GM23248 (cell line): Measurements from ENCODE around the gene TPMT. TPM values are rescaled to one million over a fixed set of nuclear protein-coding genes. Genes with fewer than 3 reads are reported as not detected.

Source experiments
- DNase-seq: peaks from one replicate; pipeline ENCODE4 v3.0.0-alpha.2; 2015
- H2AFZ ChIP-seq: fragments of 200-600 bp; sonication (generic); 2 replicates; pipeline ENCODE4 v1.6.1; 2016; ENCODE audit warnings: antibody characterized with exemption
- H3F3A ChIP-seq: fragments of 200-600 bp; sonication (generic); 2 replicates; pipeline ENCODE4 v1.6.1; 2016; ENCODE audit warnings: mild to moderate bottlenecking, antibody characterized with exemption, mixed run types; ENCODE audit not compliant: insufficient read depth
- H3K27ac ChIP-seq: fragments of 200-600 bp; sonication (generic); 2 replicates; pipeline ENCODE4 v1.5.1; 2016; ENCODE audit warnings: mild to moderate bottlenecking
- H3K27me3 ChIP-seq: fragments of 200-600 bp; sonication (generic); replicated peaks from 2 replicates; pipeline ENCODE4 v1.6.1; 2016; ENCODE audit warnings: mild to moderate bottlenecking; ENCODE audit not compliant: insufficient read depth
- H3K36me3 ChIP-seq: fragments of 200-600 bp; sonication (generic); 2 replicates; pipeline ENCODE4 v1.6.1; 2016; ENCODE audit warnings: low read depth, mild to moderate bottlenecking
- H3K4me1 ChIP-seq: fragments of 200-600 bp; sonication (generic); 2 replicates; pipeline ENCODE4 v1.6.1; 2016; ENCODE audit warnings: mild to moderate bottlenecking; ENCODE audit not compliant: insufficient read depth
- H3K4me2 ChIP-seq: fragments of 200-600 bp; sonication (generic); one replicate; pipeline ENCODE4 v1.6.1; 2016; ENCODE audit warnings: mild to moderate bottlenecking; ENCODE audit not compliant: unreplicated experiment
- H3K4me3 ChIP-seq: fragments of 200-600 bp; sonication (generic); 2 replicates; pipeline ENCODE4 v1.5.1; 2016; ENCODE audit warnings: mild to moderate bottlenecking
- H3K79me2 ChIP-seq: fragments of 200-600 bp; sonication (generic); 2 replicates; pipeline ENCODE4 v1.6.1; 2016; ENCODE audit warnings: mild to moderate bottlenecking; ENCODE audit not compliant: insufficient read depth
- H3K9ac ChIP-seq: fragments of 200-600 bp; sonication (generic); 2 replicates; pipeline ENCODE4 v1.6.1; 2016; ENCODE audit warnings: mild to moderate bottlenecking
- H3K9me2 ChIP-seq: fragments of 200-600 bp; sonication (generic); 2 replicates; pipeline ENCODE4 v1.6.1; 2016; ENCODE audit warnings: mixed run types, mild to moderate bottlenecking, moderate library complexity; ENCODE audit not compliant: insufficient read depth
- H3K9me3 ChIP-seq: fragments of 200-600 bp; sonication (generic); one replicate; pipeline ENCODE4 v1.6.1; 2017; ENCODE audit warnings: low read depth
- H4K20me1 ChIP-seq: fragments of 200-600 bp; sonication (generic); 2 replicates; pipeline ENCODE4 v1.6.0; 2016; ENCODE audit not compliant: insufficient read depth
- EZH2 ChIP-seq: fragments of 200-600 bp; sonication (generic); IDR thresholded peaks from 2 replicates; pipeline ENCODE4 v1.6.1; 2018; ENCODE audit warnings: antibody characterized with exemption, mild to moderate bottlenecking; ENCODE audit not compliant: insufficient read depth, poor library complexity, severe bottlenecking
- EZH2phosphoT487 ChIP-seq: fragments of 200-600 bp; sonication (generic); IDR thresholded peaks from 2 replicates; pipeline ENCODE4 v1.6.1; 2018; ENCODE audit warnings: antibody characterized with exemption, moderate library complexity, mild to moderate bottlenecking, low read depth; ENCODE audit not compliant: insufficient read depth
- WGBS, 2 experiments: methylation state at CpG; one replicate each; pipeline ENCODE4 v1.1.6; 2015 to 2017; ENCODE audit warnings: low lambda C conversion rate in 2 of 2, low coverage in 1 of 2; ENCODE audit errors: missing lambda C conversion rate in 2 of 2; 5-methylcytosine and 5-hydroxymethylcytosine counted together
- in situ Hi-C: fragments of 300-500 bp; cut with MboI; formaldehyde crosslinking; loops from 2 replicates; pipeline ENCODE4 v1.15.0; 2020
- polyA plus RNA-seq: library from polyadenylated mRNA; unstranded; fragments of >200 nt; fragmentation: Nextera tagmentation; extraction: Ambion mirVana; gene quantifications from 2 replicates; pipeline ENCODE4 v1.2.1, GENCODE V29; 2016
- total RNA-seq: library from RNA; depleted of rRNA; stranded (reverse); fragments of >200 nt; shearing (Covaris generic); gene quantifications from 2 replicates; pipeline ENCODE4 v1.2.3, GENCODE V29; 2014

The TPMT gene
- total and polyA plus RNA-seq, 2 experiments from 2014 or later, result 22.6 TPM

- Histone ChIP-seq H3K9me3 (no peaks in the 10 kb centered on the region), H3K9me2 (no peaks in the 10 kb centered on the region), H3K9ac (no peak overlapping the region), H3K4me3 (no peak overlapping the region), H3K36me3 (no peaks in the 10 kb centered on the region), H3K4me2 (no peak overlapping the region), H3K4me1 (peaks cover 9% of the 10 kb centered on the region), H3K27ac (no peak overlapping the region), H3K27me3 (no peaks in the 10 kb centered on the region), H3K79me2 (no peaks in the 10 kb centered on the region), H3F3A (no peaks in the 10 kb centered on the region), H4K20me1 (no peaks in the 10 kb centered on the region), H2AFZ (no peak overlapping the region)
- no peak for TF ChIP-seq EZH2phosphoT487
- TF ChIP-seq EZH2, result no peak
- in situ Hi-C loops, result no loop called here
- 56 to 59% methylated on average over 1 of the region's 1 CpG for WGBS, 2 experiments
- peak; percentile 62 for DNase-seq
Observed at GRCh38 chr6:18101271-18101670, 53.6 kb downstream of the TPMT start.

GRCh38 chr6:18100296-18100695 lies 54.6 kb downstream of the TPMT start:
- H3K4me1 ChIP-seq, result peaks cover 9% of the 10 kb centered on the region
- in situ Hi-C loops, result no loop called here
- TF ChIP-seq EZH2phosphoT487 (no peak), EZH2 (no peak)
- H3K4me2 ChIP-seq, result no peak overlapping the region
- H3K4me3 ChIP-seq, result no peak overlapping the region
- no peaks in the 10 kb centered on the region for H3K9me3 ChIP-seq
- no peaks in the 10 kb centered on the region for H3K36me3 ChIP-seq
- H3K27me3 ChIP-seq, result no peaks in the 10 kb centered on the region
- no peak overlapping the region for H3K27ac ChIP-seq
- no peak overlapping the region for H3K9ac ChIP-seq
- H3K9me2 ChIP-seq, result no peaks in the 10 kb centered on the region
- WGBS, 2 experiments, result 93 to 95% methylated on average over 3 of the region's 3 CpGs
- H4K20me1 ChIP-seq, result no peaks in the 10 kb centered on the region
- no peaks in the 10 kb centered on the region for H3F3A ChIP-seq
- H2AFZ ChIP-seq, result no peak overlapping the region
- no peak for DNase-seq
- no peaks in the 10 kb centered on the region for H3K79me2 ChIP-seq

GRCh38 chr6:18099511-18099910 lies 55.4 kb downstream of the TPMT start:
- TF ChIP-seq EZH2 (no peak), EZH2phosphoT487 (no peak)
- WGBS, 2 experiments, result 90 to 96% methylated on average over 2 of the region's 2 CpGs
- Histone ChIP-seq H3K27ac (no peak overlapping the region), H3K9me2 (no peaks in the 10 kb centered on the region), H3K4me3 (no peak overlapping the region), H3K9me3 (no peaks in the 10 kb centered on the region), H3K4me1 (peaks cover 9% of the 10 kb centered on the region), H3F3A (no peaks in the 10 kb centered on the region), H3K79me2 (no peaks in the 10 kb centered on the region), H3K4me2 (no peak overlapping the region), H3K36me3 (no peaks in the 10 kb centered on the region), H4K20me1 (no peaks in the 10 kb centered on the region), H3K27me3 (no peaks in the 10 kb centered on the region), H2AFZ (no peak overlapping the region), H3K9ac (no peak overlapping the region)
- no peak for DNase-seq
- in situ Hi-C loops, result no loop called here

GRCh38 chr6:18096423-18096822 lies 58.5 kb downstream of the TPMT start:
- 70 to 76% methylated on average over 3 of the region's 3 CpGs for WGBS, 2 experiments

GRCh38 chr6:18091382-18091781 lies 63.5 kb downstream of the TPMT start:
- Histone ChIP-seq H3K27ac (no peak overlapping the region), H3F3A (no peaks in the 10 kb centered on the region), H3K79me2 (no peaks in the 10 kb centered on the region), H3K4me3 (no peak overlapping the region), H3K9ac (no peak overlapping the region), H3K4me1 (no peaks in the 10 kb centered on the region), H3K9me2 (no peaks in the 10 kb centered on the region), H3K27me3 (no peaks in the 10 kb centered on the region), H2AFZ (no peak overlapping the region), H4K20me1 (no peaks in the 10 kb centered on the region), H3K36me3 (no peaks in the 10 kb centered on the region), H3K4me2 (no peak overlapping the region), H3K9me3 (no peaks in the 10 kb centered on the region)
- TF ChIP-seq EZH2phosphoT487, result no peak
- no peak for TF ChIP-seq EZH2
- no peak for DNase-seq
- WGBS, 2 experiments, result 42 to 64% methylated on average over 1 of the region's 1 CpG
- in situ Hi-C loops, result no loop called here

More at GRCh38 chr6:18096423-18096822, 58.5 kb downstream of the TPMT start:
- Histone ChIP-seq H2AFZ (no peak overlapping the region), H3K9me2 (no peaks in the 10 kb centered on the region), H3K4me3 (no peak overlapping the region), H3F3A (no peaks in the 10 kb centered on the region), H3K9me3 (no peaks in the 10 kb centered on the region), H3K27ac (no peak overlapping the region), H3K36me3 (no peaks in the 10 kb centered on the region), H3K4me1 (peaks cover 5% of the 10 kb centered on the region), H4K20me1 (no peaks in the 10 kb centered on the region), H3K79me2 (no peaks in the 10 kb centered on the region), H3K27me3 (no peaks in the 10 kb centered on the region), H3K4me2 (no peak overlapping the region), H3K9ac (no peak overlapping the region)
- in situ Hi-C loops, result no loop called here
- no peak for TF ChIP-seq EZH2phosphoT487
- TF ChIP-seq EZH2, result no peak
- DNase-seq, result no peak
